HUES6 (cell line): ENCODE measurements around the gene DUOXA1.

Experiments used
- H3K27ac ChIP-seq: 2 replicates; pipeline ENCODE4 v1.7.0; 2013; ENCODE audit warnings: low read depth, mild to moderate bottlenecking, low read length, inconsistent platforms
- H3K27me3 ChIP-seq: 2 replicates; pipeline ENCODE4 v1.6.1; 2013; ENCODE audit warnings: low read length; ENCODE audit not compliant: control insufficient read depth, insufficient read depth
- H3K36me3 ChIP-seq: 2 replicates; pipeline ENCODE4 v1.6.1; 2013; ENCODE audit warnings: low read length; ENCODE audit not compliant: control insufficient read depth, insufficient read depth
- H3K4me1 ChIP-seq: 2 replicates; pipeline ENCODE4 v1.6.1; 2013; ENCODE audit warnings: low read length; ENCODE audit not compliant: control insufficient read depth, insufficient read depth
- H3K4me3 ChIP-seq: 2 replicates; pipeline ENCODE4 v1.5.1; 2013; ENCODE audit warnings: low read depth, low read length
- H3K9ac ChIP-seq: one replicate; pipeline ENCODE4 v1.6.1; 2013; ENCODE audit warnings: mild to moderate bottlenecking, low read length
- H3K9me3 ChIP-seq: 2 replicates; pipeline ENCODE4 v1.6.1; 2013; ENCODE audit warnings: low read depth, low read length; ENCODE audit not compliant: control insufficient read depth, insufficient read depth

Gene DUOXA1

GRCh38 chr15:45165536-45165935, 35.9 kb upstream of the DUOXA1 start:
- Histone ChIP-seq H3K9me3 (no peaks in the 10 kb centered on the region), H3K27ac (no peak overlapping the region), H3K9ac (no peak overlapping the region), H3K4me3 (no peak overlapping the region), H3K4me1 (peaks cover 34% of the 10 kb centered on the region), H3K36me3 (no peaks in the 10 kb centered on the region), H3K27me3 (no peaks in the 10 kb centered on the region)

- no peak overlapping the region for H3K9ac ChIP-seq
- H3K27ac ChIP-seq, result no peak overlapping the region
- H3K4me3 ChIP-seq, result no peak overlapping the region
- peaks cover 31% of the 10 kb centered on the region for H3K4me1 ChIP-seq
- no peaks in the 10 kb centered on the region for H3K9me3 ChIP-seq
- H3K27me3 ChIP-seq, result no peaks in the 10 kb centered on the region
- H3K36me3 ChIP-seq, result no peaks in the 10 kb centered on the region
Measured at GRCh38 chr15:45164914-45165313, 35.2 kb upstream of the DUOXA1 start.

- Histone ChIP-seq H3K9me3 (no peaks in the 10 kb centered on the region), H3K27me3 (no peaks in the 10 kb centered on the region), H3K36me3 (no peaks in the 10 kb centered on the region), H3K4me1 (peaks cover 17% of the 10 kb centered on the region), H3K9ac (no peak overlapping the region), H3K4me3 (no peak overlapping the region), H3K27ac (no peak overlapping the region)
Measured at GRCh38 chr15:45163508-45163856, 33.8 kb upstream of the DUOXA1 start.

DNA sequence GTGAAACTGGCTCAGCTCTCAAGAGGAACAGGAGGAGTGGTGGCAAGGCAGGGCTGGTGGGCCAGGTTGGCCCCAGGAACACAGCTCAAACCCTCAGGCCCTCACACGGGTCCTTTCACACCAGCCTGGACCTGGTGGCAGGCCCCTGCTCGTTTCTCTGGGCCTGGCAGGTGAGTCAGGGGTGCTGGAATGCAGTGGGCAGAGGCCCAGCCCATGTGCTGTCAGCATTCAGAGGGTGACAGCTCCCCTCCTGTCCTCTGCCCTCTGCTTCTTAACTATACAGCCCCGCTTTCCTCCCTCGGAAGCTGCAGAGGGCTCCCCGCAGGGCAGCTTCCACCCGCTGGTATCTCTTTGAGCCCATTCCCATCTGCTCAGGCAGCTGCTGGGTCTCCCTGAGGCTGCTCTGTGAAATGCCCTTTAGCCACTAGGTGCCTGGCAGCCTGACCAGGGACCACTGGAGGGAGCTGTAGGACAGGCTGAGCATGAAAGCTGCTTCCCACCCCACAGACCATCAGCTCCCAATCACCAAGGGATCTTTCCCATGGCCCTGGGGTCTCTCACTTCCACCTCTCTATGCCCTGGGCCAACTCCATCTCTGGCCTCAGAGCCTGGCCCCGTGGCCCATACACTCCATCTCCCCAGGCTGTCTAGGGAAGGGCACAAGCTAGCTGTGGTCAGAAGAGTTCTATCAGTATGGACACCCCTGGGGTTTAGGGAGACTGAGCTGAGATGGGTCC, 33.3 kb upstream of the DUOXA1 start:
- Histone ChIP-seq H3K27ac (no peak overlapping the region), H3K9me3 (no peaks in the 10 kb centered on the region), H3K4me1 (peaks cover 16% of the 10 kb centered on the region), H3K4me3 (no peak overlapping the region), H3K9ac (no peak overlapping the region), H3K36me3 (no peaks in the 10 kb centered on the region), H3K27me3 (no peaks in the 10 kb centered on the region)

GRCh38 chr15:45161666-45162065, 32.0 kb upstream of the DUOXA1 start:
- H3K9me3 ChIP-seq, result no peaks in the 10 kb centered on the region
- no peak overlapping the region for H3K9ac ChIP-seq
- H3K27ac ChIP-seq, result no peak overlapping the region
- H3K4me1 ChIP-seq, result peaks cover 16% of the 10 kb centered on the region
- no peaks in the 10 kb centered on the region for H3K27me3 ChIP-seq
- H3K4me3 ChIP-seq, result no peak overlapping the region
- H3K36me3 ChIP-seq, result no peaks in the 10 kb centered on the region

GRCh38 chr15:45157974-45158373, 28.3 kb upstream of the DUOXA1 start:
- H3K9ac ChIP-seq, result no peak overlapping the region
- no peaks in the 10 kb centered on the region for H3K36me3 ChIP-seq
- peaks cover 16% of the 10 kb centered on the region for H3K4me1 ChIP-seq
- H3K9me3 ChIP-seq, result no peaks in the 10 kb centered on the region
- no peaks in the 10 kb centered on the region for H3K27me3 ChIP-seq
- no peak overlapping the region for H3K4me3 ChIP-seq
- H3K27ac ChIP-seq, result no peak overlapping the region

DNA sequence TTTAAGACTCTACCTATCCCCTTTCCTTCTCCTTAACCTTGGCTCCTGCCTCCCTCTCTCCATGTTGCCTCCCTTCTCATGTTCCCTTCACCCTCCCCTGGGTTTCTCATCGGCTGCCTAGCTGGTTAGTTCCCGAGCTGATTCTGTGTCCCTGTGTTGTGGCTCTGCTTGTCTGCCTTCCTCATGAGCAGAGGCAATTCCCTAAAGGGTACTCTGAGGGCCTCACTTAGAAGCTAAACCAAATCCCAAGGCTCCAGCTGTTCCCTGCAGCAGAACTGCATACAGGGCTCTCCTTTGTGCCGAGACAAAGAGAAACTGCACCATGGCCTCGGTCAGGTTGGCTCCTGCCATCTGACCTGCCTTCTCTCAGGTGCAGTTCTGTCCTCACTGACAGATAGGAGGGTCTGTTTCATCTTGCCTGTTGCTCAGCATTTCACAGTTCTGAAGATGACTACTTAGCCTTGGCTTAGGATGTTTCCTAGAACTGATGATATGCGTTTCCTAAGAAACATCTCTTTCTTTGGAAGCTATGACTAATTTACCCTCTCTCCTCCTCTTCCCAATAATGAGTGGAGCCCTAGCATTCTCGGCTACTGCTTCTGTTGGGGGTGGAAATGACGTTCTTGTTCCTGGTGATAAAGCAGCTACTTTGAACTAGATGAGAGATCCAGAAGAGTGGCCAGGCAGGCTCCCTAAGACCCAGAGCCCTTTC, 27.2 kb upstream of the DUOXA1 start:
- no peak overlapping the region for H3K9ac ChIP-seq
- H3K27me3 ChIP-seq, result no peaks in the 10 kb centered on the region
- H3K36me3 ChIP-seq, result no peaks in the 10 kb centered on the region
- H3K4me1 ChIP-seq, result peaks cover 10% of the 10 kb centered on the region; the same call in 1 of the 2 replicates
- no peaks in the 10 kb centered on the region for H3K9me3 ChIP-seq
- no peak overlapping the region for H3K4me3 ChIP-seq
- no peak overlapping the region for H3K27ac ChIP-seq

GRCh38 chr15:45155739-45156138, 26.1 kb upstream of the DUOXA1 start:
- H3K36me3 ChIP-seq, result no peaks in the 10 kb centered on the region
- H3K27ac ChIP-seq, result no peak overlapping the region
- H3K4me3 ChIP-seq, result no peak overlapping the region
- no peak overlapping the region for H3K9ac ChIP-seq
- no peaks in the 10 kb centered on the region for H3K27me3 ChIP-seq
- H3K4me1 ChIP-seq, result peaks cover 10% of the 10 kb centered on the region; the same call in 1 of the 2 replicates
- no peaks in the 10 kb centered on the region for H3K9me3 ChIP-seq

GRCh38 chr15:45151998-45152828, 22.5 kb upstream of the DUOXA1 start:
- Histone ChIP-seq H3K4me1 (peaks cover 10% of the 10 kb centered on the region; the same call in 1 of the 2 replicates), H3K9me3 (no peaks in the 10 kb centered on the region), H3K27ac (no peak overlapping the region), H3K36me3 (no peaks in the 10 kb centered on the region), H3K27me3 (no peaks in the 10 kb centered on the region), H3K9ac (no peak overlapping the region), H3K4me3 (no peak overlapping the region)

- Histone ChIP-seq H3K4me3 (no peak overlapping the region), H3K4me1 (peaks cover 7% of the 10 kb centered on the region; the same call in 1 of the 2 replicates), H3K36me3 (no peaks in the 10 kb centered on the region), H3K27ac (no peak overlapping the region), H3K9me3 (no peaks in the 10 kb centered on the region), H3K27me3 (0 out of 2 replicates have a peak, but pooled peaks cover 2% of the 10 kb centered on the region), H3K9ac (no peak overlapping the region)
Measured at GRCh38 chr15:45150997-45151396, 21.3 kb upstream of the DUOXA1 start.

- peaks cover 7% of the 10 kb centered on the region; the same call in 1 of the 2 replicates for H3K4me1 ChIP-seq
- H3K9ac ChIP-seq, result no peak overlapping the region
- H3K9me3 ChIP-seq, result no peaks in the 10 kb centered on the region
- 0 out of 2 replicates have a peak, but pooled peaks cover 2% of the 10 kb centered on the region for H3K27me3 ChIP-seq
- H3K4me3 ChIP-seq, result no peak overlapping the region
- no peak overlapping the region for H3K27ac ChIP-seq
- H3K36me3 ChIP-seq, result no peaks in the 10 kb centered on the region
Measured at GRCh38 chr15:45150481-45150880, 20.8 kb upstream of the DUOXA1 start.
